GM12872 (cell line): ENCODE data around the gene EFCC1.

Experiments used
- CTCF ChIP-seq: IDR thresholded peaks from 3 replicates; pipeline ENCODE4 v1.5.1; 2011; ENCODE audit warnings: low read depth, mild to moderate bottlenecking, low read length, moderate library complexity; ENCODE audit not compliant: insufficient read depth

Gene EFCC1

GRCh38 chr3:129046732-129047552, 45.8 kb downstream of the EFCC1 start:
- no peak for TF ChIP-seq CTCF

- TF ChIP-seq CTCF: no peak
These were observed 46.4 kb downstream of the EFCC1 start for GRCh38 chr3:129047553-129047839.

- no peak for TF ChIP-seq CTCF
These were observed 49.6 kb downstream of the EFCC1 start for GRCh38 chr3:129050556-129051295.

- no peak for TF ChIP-seq CTCF
These were observed 50.8 kb downstream of the EFCC1 start for GRCh38 chr3:129051871-129052340.

GRCh38 chr3:129052675-129053074, 51.6 kb downstream of the EFCC1 start:
- no peak for TF ChIP-seq CTCF

GRCh38 chr3:129054605-129055104, 53.6 kb downstream of the EFCC1 start:
- TF ChIP-seq CTCF: no peak

GRCh38 chr3:129056451-129057173, 55.5 kb downstream of the EFCC1 start:
- TF ChIP-seq CTCF: no peak
